GM18909 (cell line): ENCODE results near the gene CENPN.

Experiments
- ATAC-seq: cut with Tn5 transposase; IDR thresholded peaks from one replicate; pipeline ENCODE4 v1.9.1; 2021; ENCODE audit warnings: mild to moderate bottlenecking; ENCODE audit not compliant: unreplicated experiment, poor library complexity

The CENPN gene, protein sequence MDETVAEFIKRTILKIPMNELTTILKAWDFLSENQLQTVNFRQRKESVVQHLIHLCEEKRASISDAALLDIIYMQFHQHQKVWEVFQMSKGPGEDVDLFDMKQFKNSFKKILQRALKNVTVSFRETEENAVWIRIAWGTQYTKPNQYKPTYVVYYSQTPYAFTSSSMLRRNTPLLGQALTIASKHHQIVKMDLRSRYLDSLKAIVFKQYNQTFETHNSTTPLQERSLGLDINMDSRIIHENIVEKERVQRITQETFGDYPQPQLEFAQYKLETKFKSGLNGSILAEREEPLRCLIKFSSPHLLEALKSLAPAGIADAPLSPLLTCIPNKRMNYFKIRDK

DNA sequence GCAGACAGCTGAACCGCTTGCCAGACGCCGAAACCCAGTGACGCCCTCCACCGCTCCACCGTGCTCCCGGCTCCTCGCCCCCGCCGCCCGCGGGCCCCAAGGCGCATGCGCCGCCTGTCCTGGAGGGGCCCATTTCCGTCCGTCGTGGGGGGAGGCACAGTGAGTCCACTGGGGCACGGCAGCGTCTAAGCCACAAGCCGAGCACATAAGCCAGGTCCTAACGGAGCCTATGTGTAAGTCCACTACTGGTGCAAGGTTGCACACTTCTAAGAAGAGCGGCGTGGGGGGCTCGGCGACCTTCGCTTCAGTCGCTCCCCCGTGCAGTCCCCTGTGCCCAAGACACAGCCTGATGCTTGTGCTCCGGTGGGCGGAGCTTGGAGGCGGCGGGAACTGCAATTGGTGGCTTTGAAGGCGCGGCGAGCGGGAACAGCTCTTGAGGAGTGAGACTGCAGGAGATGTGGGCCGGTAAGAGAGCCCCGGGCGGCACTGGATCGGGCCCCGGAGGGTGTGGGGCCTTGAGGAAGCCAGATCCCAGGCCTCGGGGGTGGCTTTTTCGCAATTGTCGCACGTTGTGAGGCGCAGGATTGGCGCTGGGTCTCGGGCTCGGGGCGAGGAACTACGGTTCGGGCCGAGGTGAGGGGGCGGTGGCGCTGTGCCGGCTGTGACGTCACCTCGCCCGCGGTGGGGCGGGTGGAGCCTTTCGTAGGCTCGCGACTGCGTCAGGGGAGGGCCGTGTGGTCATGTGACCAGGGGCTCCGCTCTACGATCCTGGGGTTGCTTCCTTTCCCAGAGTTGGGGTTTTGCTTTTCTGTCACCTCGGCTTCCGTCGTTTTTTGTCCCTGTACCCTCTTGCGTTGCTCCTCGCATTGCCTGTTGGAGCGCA, at the start of gene CENPN, which contains the start of gene CMC2:
Gene CENPN (plus strand): TSS at position 402 of the 883 bp plus-strand sequence. CDS start 4,726 bp downstream, outside the sequence.
Gene CMC2 (minus strand): TSS at position 73 of the 883 bp plus-strand sequence. CDS start 9,491 bp downstream, outside the sequence.
- ATAC-seq = peak; percentile 86

DNA sequence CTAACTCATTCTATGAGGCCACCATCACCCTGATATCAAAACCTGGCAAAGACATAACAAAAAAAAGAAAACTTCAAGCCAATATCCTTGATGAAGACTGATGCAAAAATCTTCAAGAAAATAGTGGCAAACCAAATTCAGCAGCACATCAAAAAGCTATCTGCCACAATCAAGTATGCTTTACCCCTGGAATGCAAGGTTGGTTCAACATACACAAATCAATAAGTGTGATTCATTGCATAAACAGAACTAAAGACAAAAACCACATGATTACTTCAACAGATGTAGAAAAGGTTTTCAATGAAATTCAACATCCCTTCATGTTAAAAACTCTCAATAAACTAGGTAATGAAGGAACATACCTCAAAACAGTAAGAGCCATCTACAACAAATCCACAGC, 48.7 kb upstream of the CENPN start:
- ATAC-seq = no peak

DNA sequence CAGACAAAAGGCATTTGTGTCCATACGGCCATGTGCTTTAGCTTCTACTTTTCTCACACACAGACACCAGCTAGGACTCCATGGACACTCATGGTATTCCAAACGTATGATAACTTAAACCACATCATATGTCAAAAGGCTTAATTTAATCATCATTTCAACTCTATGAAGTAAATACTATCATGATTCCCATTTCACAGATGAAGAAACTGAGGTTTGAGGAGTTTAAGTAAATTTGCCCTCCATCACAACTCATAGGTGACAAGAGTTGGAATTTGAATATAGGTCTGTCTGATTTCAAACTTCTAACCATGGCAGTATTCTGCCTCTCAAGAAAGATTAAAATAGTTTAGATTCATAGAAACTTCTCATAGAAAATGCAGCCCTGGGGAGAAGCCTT, 44.1 kb upstream of the CENPN start:
- ATAC-seq = no peak

DNA sequence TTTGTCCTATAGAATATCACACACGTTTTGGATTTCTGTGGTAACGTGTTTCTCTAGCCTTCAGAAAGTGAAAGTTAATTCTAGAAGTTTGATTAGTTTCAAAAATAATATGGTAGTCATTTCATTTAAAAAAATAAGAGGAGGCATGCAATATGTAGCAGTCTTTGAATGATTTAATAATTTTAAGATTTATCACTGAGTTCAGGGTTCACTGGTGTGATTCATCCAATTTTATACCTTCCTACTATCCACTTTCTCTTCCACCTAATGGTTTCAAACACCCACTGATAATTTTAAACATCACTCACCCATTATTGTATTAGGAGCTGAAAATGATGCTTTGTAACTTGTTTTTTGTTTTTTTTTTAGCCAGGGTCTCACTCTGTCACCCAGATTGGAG, 42.7 kb upstream of the CENPN start:
- no peak for ATAC-seq

DNA sequence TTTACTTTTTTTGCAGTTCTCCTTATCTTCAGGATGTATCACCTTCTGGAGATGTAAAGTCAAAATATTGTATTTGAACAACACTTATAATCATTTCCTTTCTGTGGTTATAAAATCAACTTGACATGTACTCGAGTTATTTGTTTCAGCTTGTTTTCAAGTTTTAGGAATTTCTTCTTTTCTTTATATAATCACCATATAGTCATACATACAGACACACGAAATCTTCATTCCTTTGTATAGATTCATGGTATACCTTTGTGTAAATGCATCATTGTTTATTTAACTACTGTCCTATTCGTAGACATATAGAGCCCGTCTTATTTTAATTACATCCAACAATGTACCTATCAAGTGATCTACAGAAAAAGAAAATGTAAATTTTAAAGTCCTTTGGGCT, 40.4 kb upstream of the CENPN start:
- no peak for ATAC-seq

DNA sequence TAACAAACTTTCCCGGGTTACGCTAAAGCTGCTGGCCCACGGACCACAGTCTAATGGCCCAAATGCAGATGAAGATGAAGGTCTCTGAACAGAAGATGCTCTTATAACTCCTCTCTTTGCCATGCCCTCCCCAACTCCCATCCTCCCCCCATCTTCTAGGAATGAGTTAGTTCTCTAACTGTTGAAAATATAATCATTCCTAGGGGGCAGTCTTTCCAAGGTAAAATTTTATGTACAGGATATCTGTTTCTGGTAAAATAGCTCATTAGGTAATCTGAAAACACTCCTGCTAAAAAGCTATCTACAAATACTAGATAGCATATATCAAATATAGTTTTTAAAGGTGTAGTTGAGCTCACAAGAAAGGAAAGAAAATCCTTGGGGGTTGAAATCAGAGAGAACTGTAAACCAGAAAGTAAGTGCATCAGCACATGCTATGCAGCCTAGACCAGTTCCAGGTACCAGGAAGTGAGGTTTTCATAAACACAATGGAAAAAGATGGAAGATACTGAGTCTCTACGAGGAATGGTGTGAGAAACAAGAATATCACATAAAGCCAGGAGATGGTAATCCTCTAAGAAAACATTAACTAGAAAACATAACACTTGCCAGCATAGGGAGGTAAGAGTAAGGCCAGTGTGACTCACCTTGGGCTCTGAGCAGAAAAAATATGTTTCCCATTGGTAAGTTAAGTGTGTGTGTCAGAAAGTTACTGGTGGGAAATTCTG, 38.5 kb upstream of the CENPN start:
- ATAC-seq = no peak

DNA sequence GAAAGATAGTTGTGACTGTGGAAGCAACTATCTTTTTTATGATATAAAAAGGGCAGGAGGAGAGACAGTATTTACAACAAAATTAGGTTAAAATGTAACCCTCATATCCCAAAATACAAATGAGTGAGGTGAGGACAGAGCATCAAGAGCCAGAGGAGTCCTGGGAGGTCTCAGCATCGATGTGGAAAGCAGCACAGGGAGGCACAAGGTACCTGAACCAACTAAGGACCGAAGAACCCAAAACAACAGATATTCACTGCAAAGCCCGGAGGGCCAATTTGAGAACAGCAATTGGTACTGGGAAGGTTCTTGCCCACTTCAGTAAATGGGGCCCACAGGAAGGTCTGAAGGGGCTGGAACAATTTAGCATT, 37.9 kb upstream of the CENPN start:
- ATAC-seq = no peak

DNA sequence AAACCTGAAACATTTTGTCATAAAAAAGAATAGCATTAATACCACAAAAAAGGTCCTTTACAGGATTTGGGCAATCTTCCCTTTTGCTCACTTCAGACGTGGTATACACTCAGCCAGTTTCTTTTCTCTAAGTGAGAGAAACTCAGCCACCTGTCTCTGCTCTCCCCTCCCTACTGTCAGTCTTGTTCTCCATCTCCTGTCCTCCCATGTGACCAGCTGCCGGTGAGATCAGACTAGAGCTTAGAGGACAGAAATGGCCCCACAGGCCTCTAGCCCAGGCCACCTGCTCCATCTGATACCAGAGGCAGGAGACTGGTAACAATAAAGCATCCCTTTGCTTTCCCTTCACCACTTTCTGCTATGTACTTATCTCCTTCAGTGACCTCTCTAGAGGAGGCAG, 35.2 kb upstream of the CENPN start:
- ATAC-seq = peak; percentile 74

DNA sequence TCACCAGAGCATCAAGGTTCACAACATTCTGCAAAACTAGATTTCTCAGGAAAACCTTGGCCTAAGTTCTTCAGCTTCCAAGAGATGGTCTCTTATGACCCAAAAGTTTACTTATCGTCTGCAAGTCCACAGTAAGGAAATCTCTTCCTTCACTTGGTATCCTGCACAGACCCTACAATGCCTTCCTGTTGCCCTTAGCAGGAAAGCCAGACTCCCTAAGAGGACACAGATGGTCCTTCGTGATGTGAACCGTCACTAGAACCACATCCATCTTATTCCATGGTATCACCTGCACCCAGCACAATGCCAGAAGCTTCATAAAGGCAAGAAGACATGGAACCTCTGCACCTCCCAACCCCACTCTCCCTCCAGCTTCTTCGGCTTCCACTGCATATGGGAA, 34.4 kb upstream of the CENPN start:
- ATAC-seq = no peak

DNA sequence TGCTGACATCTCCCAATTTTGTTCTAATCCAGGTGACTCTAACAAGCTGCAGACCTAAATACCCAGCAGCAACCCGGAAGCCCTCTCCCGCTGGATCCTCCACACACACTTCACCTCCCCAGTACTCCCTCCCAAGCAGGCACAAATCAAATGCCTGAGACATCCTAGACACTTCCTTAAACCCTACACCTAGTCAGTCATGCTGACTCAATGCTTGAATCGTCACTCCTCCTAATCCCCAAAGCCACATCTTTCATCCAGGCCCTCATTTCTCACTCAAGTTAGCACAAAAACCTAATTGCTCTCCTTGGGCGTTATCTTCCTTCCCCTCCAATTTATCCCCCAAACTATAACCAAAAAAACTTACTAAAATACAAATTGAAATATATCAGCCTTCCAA, 33.0 kb upstream of the CENPN start:
- no peak for ATAC-seq

DNA sequence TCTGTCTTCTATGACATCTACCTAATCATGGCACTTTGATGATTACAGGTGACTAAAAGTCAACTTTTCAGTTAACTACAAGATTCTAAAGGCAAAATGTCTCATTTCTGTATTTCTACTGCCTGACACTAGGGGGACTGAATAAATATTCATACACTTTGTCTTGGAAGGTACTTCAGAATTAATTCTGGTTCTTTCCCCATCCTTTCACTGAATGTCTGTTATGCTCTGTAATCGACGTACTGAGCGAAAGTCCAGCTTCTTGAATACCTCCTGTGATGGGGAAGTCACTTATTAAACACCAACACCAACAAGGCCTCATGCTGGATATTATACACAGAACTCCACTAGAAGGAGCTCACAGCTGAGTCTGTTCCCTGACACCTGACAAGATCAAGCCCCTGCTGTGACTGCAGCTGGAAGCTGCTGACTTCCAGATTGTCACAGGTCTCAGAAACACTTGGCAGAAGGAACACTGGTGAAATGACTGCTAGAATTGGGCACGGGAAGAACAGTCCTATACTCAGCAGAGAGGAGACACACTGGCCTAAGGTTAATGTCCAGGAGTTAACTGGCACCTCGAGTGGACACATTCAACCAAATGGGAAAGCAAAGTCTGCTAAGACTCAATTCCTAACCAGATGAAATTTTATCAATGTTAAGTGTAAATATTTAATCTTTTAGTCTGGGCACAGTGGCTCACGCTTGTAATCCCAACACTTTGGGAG, 32.2 kb upstream of the CENPN start:
- ATAC-seq = no peak

DNA sequence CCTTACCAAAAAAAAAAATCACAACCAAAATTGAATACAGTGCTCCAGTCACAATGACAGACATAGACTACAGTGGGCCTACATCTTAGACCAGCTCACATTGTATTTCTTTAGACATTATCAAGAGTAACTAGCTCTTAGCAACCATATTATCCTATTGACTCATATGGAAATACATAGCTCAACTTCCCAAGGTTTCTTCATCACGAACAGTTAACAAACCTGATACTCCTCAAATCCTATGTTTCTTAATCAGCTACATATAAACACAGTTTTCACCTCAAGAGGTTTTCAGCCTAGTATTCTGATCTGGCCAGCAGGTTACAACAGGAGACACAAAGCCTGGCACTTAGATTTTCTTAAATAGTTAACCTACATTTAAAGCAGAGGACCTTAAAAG, 30.1 kb upstream of the CENPN start:
- no peak for ATAC-seq

DNA sequence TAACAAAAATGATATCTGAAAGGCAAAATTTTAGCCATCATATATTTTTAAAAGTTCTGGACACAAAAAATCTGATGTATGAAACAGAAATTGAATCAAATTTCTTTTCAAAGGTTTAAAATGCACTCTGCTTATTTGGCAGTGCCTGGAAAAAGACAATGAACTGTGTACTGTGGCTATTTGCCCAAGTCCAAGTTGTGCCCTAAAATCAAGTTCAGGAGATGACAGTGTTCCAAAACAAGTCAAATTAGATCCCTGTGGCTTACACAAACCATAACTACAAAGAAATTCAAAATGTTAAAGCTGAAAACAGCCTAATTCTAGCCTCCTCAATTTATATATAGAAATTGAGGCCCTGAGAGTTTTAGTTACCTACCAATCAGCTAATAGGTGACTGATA, 25.9 kb upstream of the CENPN start:
- ATAC-seq = no peak

DNA sequence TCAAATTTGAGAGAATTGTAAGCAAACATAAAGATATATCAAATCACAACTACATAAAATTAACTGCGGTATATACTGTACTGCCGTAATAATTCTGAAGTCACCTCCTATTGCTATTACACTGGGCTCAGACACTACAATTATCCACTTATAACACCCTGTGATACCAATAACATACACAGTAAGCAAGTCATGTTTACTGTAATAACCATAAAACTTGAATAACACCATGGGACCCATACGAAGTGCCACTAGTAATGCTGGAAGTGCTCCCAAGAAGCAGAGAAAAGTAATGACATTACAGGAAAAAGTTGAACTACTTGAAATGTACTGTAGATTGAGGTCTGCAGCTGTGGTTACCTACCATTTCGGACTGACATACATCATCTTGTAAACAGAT, 24.4 kb upstream of the CENPN start:
- no peak for ATAC-seq

DNA sequence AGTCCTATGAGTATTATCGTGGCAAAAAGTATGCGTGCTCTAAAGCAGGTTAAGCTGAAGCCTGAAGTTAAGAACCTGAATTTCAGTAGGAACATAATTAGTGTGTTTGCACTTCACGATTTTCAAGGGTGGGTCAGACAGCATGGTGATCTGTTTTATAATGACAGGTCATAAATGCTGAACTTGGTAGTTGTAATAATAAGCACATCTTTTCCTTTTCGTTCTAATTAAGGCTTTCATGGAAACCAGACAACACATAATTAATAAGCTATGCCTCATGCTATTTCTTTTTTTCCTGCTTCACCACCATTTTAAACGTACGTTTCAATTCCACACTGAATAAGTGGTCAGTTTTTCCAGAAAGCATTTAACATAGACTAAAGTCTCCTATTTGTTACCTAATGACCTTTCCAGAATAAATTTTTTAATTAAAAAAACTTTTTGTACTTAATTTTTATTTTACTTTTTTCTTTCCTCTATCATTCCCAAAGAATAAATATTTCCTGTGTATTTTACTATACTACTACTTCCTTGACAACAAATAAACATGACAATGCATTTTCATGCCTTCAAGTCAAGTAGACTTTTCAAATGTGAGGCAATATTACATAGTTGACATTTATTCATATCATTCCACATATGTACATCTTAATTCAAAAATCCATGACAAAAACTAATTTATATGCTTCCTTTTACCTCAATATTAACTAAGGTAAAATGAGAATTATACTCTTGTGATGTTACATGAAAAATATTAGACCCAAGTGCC, 22.7 kb upstream of the CENPN start:
- no peak for ATAC-seq

DNA sequence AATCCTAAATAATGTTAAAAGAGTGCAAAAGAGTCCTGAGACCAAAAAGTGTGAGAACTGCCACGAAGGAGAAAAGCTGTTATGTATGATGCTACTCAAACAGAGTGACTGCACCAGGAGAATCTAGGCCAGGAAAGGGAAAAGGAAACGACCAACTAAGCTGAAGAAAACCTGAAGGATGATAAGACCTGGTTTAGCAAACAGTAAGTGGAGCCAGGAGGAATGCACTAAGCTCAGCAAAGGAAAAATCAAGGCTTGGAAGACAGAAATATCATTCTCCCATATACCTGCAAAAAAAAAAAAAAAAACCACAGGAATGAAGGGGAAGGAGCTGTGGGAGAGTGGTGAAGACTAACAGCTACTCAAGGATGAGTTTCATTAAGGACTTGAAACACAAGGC, 21.4 kb upstream of the CENPN start:
- no peak for ATAC-seq

DNA sequence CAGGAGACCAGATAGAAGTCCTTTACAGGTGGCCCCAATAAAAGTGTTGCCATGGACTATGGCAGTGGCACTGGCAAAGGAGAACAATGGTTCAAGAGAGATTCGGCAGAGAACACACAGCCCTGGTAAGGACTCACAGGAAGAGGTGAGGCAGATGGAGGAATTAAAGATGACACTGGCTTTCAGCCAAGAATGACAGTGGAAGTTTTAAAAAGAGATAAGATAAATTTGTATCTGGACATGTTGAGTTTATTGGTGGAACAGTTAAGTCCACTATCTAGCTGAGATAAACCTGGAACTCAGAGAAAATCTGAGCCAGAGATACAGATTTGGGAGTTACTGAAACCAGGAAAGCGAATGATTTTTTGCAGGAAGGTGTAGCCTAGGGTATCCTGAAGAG, 20.5 kb upstream of the CENPN start:
- ATAC-seq = no peak

DNA sequence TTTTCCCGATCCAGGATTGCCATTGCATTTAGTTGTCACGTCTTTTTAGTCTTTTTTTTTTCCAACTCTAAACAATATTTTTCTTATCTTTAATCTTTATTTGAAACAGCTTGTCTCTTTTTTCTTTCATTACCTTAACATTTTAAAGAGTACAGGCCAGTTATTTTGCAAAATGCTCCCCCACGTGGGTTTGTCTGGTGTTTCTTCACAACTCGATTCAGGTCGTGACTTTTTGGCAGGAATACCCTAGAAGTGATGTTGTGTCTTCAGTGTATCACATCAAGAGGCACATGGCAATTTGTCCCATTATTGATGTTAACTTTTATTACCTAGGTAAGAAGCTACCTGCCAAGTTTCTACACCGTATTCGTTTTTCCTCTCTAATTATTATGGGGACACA, 18.3 kb upstream of the CENPN start:
- ATAC-seq = no peak

DNA sequence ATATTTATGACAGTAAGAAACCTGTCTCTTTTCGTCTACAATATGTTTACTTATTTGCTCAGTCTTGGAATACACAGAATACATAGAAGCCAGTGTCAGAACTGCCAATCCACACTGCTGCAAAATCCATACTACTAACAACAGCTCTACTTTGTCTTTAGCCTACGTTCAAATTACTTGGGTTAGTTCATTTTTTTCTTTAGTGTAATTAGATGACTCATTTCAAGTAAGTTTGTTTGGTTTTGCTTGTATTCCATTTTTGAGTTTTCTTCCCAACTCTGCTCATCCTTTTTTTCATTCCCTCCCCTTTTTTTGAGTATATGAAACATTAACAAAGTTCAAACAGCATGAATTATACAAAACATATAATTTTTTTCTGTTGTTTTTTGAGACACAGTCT, 17.2 kb upstream of the CENPN start:
- ATAC-seq = no peak

DNA sequence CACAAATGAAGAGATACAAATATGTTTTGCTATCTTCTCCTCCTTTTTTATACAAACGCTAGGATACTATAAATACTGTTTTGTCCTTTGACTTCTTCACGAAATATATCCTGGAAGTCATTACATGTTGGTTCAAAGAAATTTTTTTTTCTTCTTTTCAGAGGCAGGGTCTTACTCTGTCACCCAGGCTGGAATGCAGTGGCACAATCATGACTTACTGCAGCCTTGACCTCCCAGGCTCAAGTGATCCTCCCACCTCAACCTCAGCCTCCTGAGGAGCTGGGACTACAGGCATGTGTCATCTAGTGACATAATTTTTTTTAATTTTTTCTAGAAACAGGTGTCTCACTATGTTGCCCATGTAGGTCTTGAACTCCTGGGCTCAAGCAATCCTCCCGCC, 16.4 kb upstream of the CENPN start:
- no peak for ATAC-seq
